GM23338 (cell line): ENCODE data around the gene HMOX2. TPM values are rescaled to one million over a fixed set of nuclear protein-coding genes. Genes with fewer than 3 reads are reported as not detected.

Experiments
- ATAC-seq: fragments of 200-7000 bp; cut with Tn5 transposase; 3 replicates; pipeline ENCODE4 v1.9.1; 2020
- DNase-seq: peaks from one replicate; pipeline ENCODE4 v3.0.0-alpha.2; 2015; ENCODE audit warnings: low spot score
- H2AFZ ChIP-seq: fragments of 200-600 bp; sonication (generic); 2 replicates; pipeline ENCODE4 v1.8.0; 2016; ENCODE audit warnings: antibody characterized with exemption, mild to moderate bottlenecking, moderate library complexity
- H3F3A ChIP-seq: fragments of 200-600 bp; sonication (generic); replicated peaks from 2 replicates; pipeline ENCODE4 v1.8.0; 2017; ENCODE audit warnings: antibody characterized with exemption, mixed run types, low read depth
- H3K27ac ChIP-seq: fragments of 200-600 bp; sonication (generic); 2 replicates; pipeline ENCODE4 v1.6.1; 2016; ENCODE audit warnings: low read depth
- H3K27me3 ChIP-seq: fragments of 200-600 bp; sonication (generic); 2 replicates; pipeline ENCODE4 v1.8.0; 2016; ENCODE audit warnings: mild to moderate bottlenecking, mixed run types, moderate library complexity; ENCODE audit not compliant: insufficient read depth
- H3K36me3 ChIP-seq: fragments of 200-600 bp; sonication (generic); 2 replicates; pipeline ENCODE4 v1.8.0; 2016; ENCODE audit warnings: mild to moderate bottlenecking; ENCODE audit not compliant: insufficient read depth
- H3K4me1 ChIP-seq: fragments of 200-600 bp; sonication (generic); 2 replicates; pipeline ENCODE4 v1.8.0; 2016; ENCODE audit warnings: mild to moderate bottlenecking, moderate library complexity; ENCODE audit not compliant: insufficient read depth
- H3K4me2 ChIP-seq: fragments of 200-600 bp; sonication (generic); 2 replicates; pipeline ENCODE4 v1.7.1; 2017; ENCODE audit warnings: mixed run types
- H3K4me3 ChIP-seq: fragments of 200-600 bp; sonication (generic); 2 replicates; pipeline ENCODE4 v1.6.1; 2016; ENCODE audit warnings: mixed run types
- H3K79me2 ChIP-seq: fragments of 200-600 bp; sonication (generic); replicated peaks from 2 replicates; pipeline ENCODE4 v1.8.0; 2017; ENCODE audit warnings: mild to moderate bottlenecking; ENCODE audit not compliant: insufficient read depth
- H3K9me2 ChIP-seq: fragments of 200-600 bp; sonication (generic); 2 replicates; pipeline ENCODE4 v1.8.0; 2017; ENCODE audit not compliant: insufficient read depth
- H4K20me1 ChIP-seq: fragments of 200-600 bp; sonication (generic); replicated peaks from 2 replicates; pipeline ENCODE4 v1.8.0; 2017; ENCODE audit warnings: mild to moderate bottlenecking; ENCODE audit not compliant: insufficient read depth
- H3K27ac Mint-ChIP-seq: 2 replicates; pipeline ENCODE4 v1.8.0; 2020; ENCODE audit warnings: inconsistent platforms, mild to moderate bottlenecking, moderate library complexity, mixed read lengths
- H3K27me3 Mint-ChIP-seq: 3 replicates; pipeline ENCODE4 v1.8.0; 2022; ENCODE audit warnings: low read depth, mild to moderate bottlenecking, moderate library complexity, mixed read lengths, inconsistent platforms; ENCODE audit not compliant: insufficient read depth, poor library complexity
- H3K36me3 Mint-ChIP-seq: 3 replicates; pipeline ENCODE4 v1.8.0; 2021; ENCODE audit warnings: low read depth, mild to moderate bottlenecking, inconsistent platforms, moderate library complexity, mixed read lengths
- H3K4me1 Mint-ChIP-seq: 3 replicates; pipeline ENCODE4 v1.8.0; 2020; ENCODE audit warnings: mild to moderate bottlenecking, inconsistent platforms, mixed read lengths
- H3K4me3 Mint-ChIP-seq: 3 replicates; pipeline ENCODE4 v1.8.0; 2021; ENCODE audit warnings: moderate library complexity, mild to moderate bottlenecking, inconsistent platforms, mixed read lengths
- H3K9me3 Mint-ChIP-seq: 3 replicates; pipeline ENCODE4 v1.8.0; 2020; ENCODE audit warnings: moderate library complexity, mild to moderate bottlenecking, inconsistent platforms, mixed read lengths
- CREB1 ChIP-seq: fragments of 250-450 bp; sonication (Bioruptor Pico); IDR thresholded peaks from 2 replicates; pipeline ENCODE4 v1.5.0; 2020; ENCODE audit warnings: low read depth, mild to moderate bottlenecking, moderate library complexity
- CTCF ChIP-seq, 2 experiments: fragments of 200-600 bp in 1 of 2; sonication (generic) in 1 of 2; conservative IDR thresholded peaks; 2 replicates each; pipeline versions ENCODE4 v1.5.1 to v1.6.1; 2016 to 2017; ENCODE audit warnings: antibody characterized with exemption in 2 of 2, low read depth in 2 of 2, mild to moderate bottlenecking in 2 of 2, moderate library complexity in 1 of 2
- ETS1 ChIP-seq: IDR thresholded peaks from 2 replicates; pipeline ENCODE4 v1.6.1; 2016; ENCODE audit warnings: antibody characterized with exemption
- JUNB ChIP-seq: IDR thresholded peaks from one replicate; pipeline ENCODE4 v1.6.1; 2016; ENCODE audit warnings: antibody characterized with exemption; ENCODE audit not compliant: unreplicated experiment
- NANOG ChIP-seq: IDR thresholded peaks from 2 replicates; pipeline ENCODE4 v1.6.1; 2016; ENCODE audit warnings: antibody characterized with exemption, borderline replicate concordance
- POLR2AphosphoS5 ChIP-seq: IDR thresholded peaks from 2 replicates; pipeline ENCODE4 v1.6.1; 2016; ENCODE audit warnings: antibody characterized with exemption, low read depth
- STAT1 ChIP-seq: IDR thresholded peaks from one replicate; pipeline ENCODE4 v1.6.1; 2016; ENCODE audit warnings: antibody characterized with exemption; ENCODE audit not compliant: unreplicated experiment
- ZNF114 ChIP-seq: fragments of 250-450 bp; sonication (Bioruptor Pico); IDR thresholded peaks from 2 replicates; pipeline ENCODE4 v1.5.0; 2020; ENCODE audit warnings: mild to moderate bottlenecking, moderate library complexity
- ZNF331 ChIP-seq: fragments of 250-450 bp; sonication (Bioruptor Pico); IDR thresholded peaks from 2 replicates; pipeline ENCODE4 v1.5.0; 2020; ENCODE audit warnings: low read depth, mild to moderate bottlenecking, moderate library complexity
- ZNF462 ChIP-seq: fragments of 250-450 bp; sonication (Bioruptor Pico); IDR thresholded peaks from 2 replicates; pipeline ENCODE4 v1.5.0; 2020; ENCODE audit warnings: mild to moderate bottlenecking, moderate library complexity
- polyA plus RNA-seq: library from polyadenylated mRNA; unstranded; fragments of >200 nt; fragmentation: Nextera tagmentation; extraction: Ambion mirVana; gene quantifications from 2 replicates; pipeline ENCODE4 v1.2.1, GENCODE V29; 2016
- total RNA-seq: library from RNA; depleted of rRNA; stranded (reverse); fragments of >200 nt; shearing (Covaris generic); gene quantifications from 2 replicates; pipeline ENCODE4 v1.2.3, GENCODE V29; 2014

The HMOX2 gene
- total and polyA plus RNA-seq, 2 experiments from 2014 or later, result 33.0 to 38.1 TPM

GRCh38 chr16:4426722-4427372, 49.4 kb upstream of the HMOX2 start:
- peaks cover 47% of the 10 kb centered on the region for H3K79me2 ChIP-seq
- H3K4me1 Mint-ChIP-seq, result peaks cover 16% of the 10 kb centered on the region

More at GRCh38 chr16:4426722-4427372, 49.4 kb upstream of the HMOX2 start:
- Histone ChIP-seq H3K4me2 (peak overlapping the region; percentile 96), H4K20me1 (peaks cover 10% of the 10 kb centered on the region), H3K4me1 (peaks cover 16% of the 10 kb centered on the region), H3K27me3 (no peaks in the 10 kb centered on the region), H3K9me2 (no peaks in the 10 kb centered on the region), H3K27ac (peak overlapping the region; percentile 16; the same call in 1 of the 2 replicates), H3K36me3 (peaks cover 5% of the 10 kb centered on the region; the same call in 1 of the 2 replicates), H2AFZ (no peak overlapping the region), H3F3A (0 out of 2 replicates have a peak, but pooled peaks cover 4% of the 10 kb centered on the region), H3K4me3 (peak overlapping the region; percentile 67)
- H3K36me3 Mint-ChIP-seq, result peaks cover 17% of the 10 kb centered on the region
- no peaks in the 10 kb centered on the region for H3K9me3 Mint-ChIP-seq
- H3K27ac Mint-ChIP-seq, result peak overlapping the region; percentile 97
- DNase-seq (no peak), ATAC-seq (no peak)
- peak overlapping the region; percentile 97 for H3K4me3 Mint-ChIP-seq
- H3K27me3 Mint-ChIP-seq, result peaks cover 11% of the 10 kb centered on the region
- TF ChIP-seq POLR2AphosphoS5 (no peak), ZNF114 (CRISPR knock-in tag) (no peak), NANOG (no peak), CREB1 (CRISPR knock-in tag) (no peak), ZNF462 (CRISPR knock-in tag) (no peak), CTCF (conservative IDR thresholded peaks at IDR 0.05; ENCODE audit: low read depth in 2 of 2) (no peak), ZNF331 (CRISPR knock-in tag) (no peak), JUNB (no peak), STAT1 (no peak), ETS1 (no peak)
